Activated T-cell treated with anti-CD3 and anti-CD28 coated beads, Interleukin-2, amount 50 U/mL, for 48 hours (primary cell): ENCODE data around the gene ERICH4.
A peak's percentile ranks its signal among the peaks of the same experiment; 100 is the strongest.
"Not testable (repeated sequence)": the region's sequence is repeated elsewhere in the genome, so short reads cannot be mapped to it uniquely, and the experiment has no call there.

Source experiments
- DNase-seq, 2 experiments: peaks; one replicate each; pipeline ENCODE4 v3.0.0-alpha.2; 2020

Gene ERICH4

GRCh38 chr19:41442473-41443355, at the start of gene ERICH4:
TSS of gene ERICH4 (plus strand) at chr19:41443156. CDS start at chr19:41443170, 14 bp downstream.
- DNase-seq: peak; percentile 11 to 15

- no peak for DNase-seq
Measured at GRCh38 chr19:41395355-41395754, 47.6 kb upstream of the ERICH4 start.

- DNase-seq: peak; percentile 99
Measured at GRCh38 chr19:41397086-41398049, 45.6 kb upstream of the ERICH4 start, which contains the start of the genes BCKDHA and EXOSC5. TSS of gene BCKDHA (plus strand) at chr19:41397818. CDS start at chr19:41397828, 10 bp downstream. TSS of gene EXOSC5 (minus strand) at chr19:41397359. CDS start at chr19:41397328, 31 bp downstream.

GRCh38 chr19:41398050-41398418, 44.9 kb upstream of the ERICH4 start:
- DNase-seq: peak in 1 of 2 experiments; percentile 27

GRCh38 chr19:41398598-41398997, 44.4 kb upstream of the ERICH4 start:
- DNase-seq: no peak

GRCh38 chr19:41399091-41399490, 43.9 kb upstream of the ERICH4 start:
- DNase-seq: no peak

GRCh38 chr19:41399525-41399924, 43.4 kb upstream of the ERICH4 start:
- no peak for DNase-seq

- DNase-seq: no peak
Measured at GRCh38 chr19:41401483-41401882, 41.5 kb upstream of the ERICH4 start.

GRCh38 chr19:41402010-41402409, 40.9 kb upstream of the ERICH4 start:
- no peak for DNase-seq

- DNase-seq: no peak
Measured at GRCh38 chr19:41403181-41403970, 39.6 kb upstream of the ERICH4 start.

GRCh38 chr19:41405776-41406175, 37.2 kb upstream of the ERICH4 start:
- DNase-seq: no peak

- no peak for DNase-seq
Measured at GRCh38 chr19:41407271-41407670, 35.7 kb upstream of the ERICH4 start.

GRCh38 chr19:41408256-41408655, 34.7 kb upstream of the ERICH4 start:
- DNase-seq: no peak

- not testable (repeated sequence) for DNase-seq
Measured at GRCh38 chr19:41408846-41409245, 34.1 kb upstream of the ERICH4 start.

GRCh38 chr19:41409288-41409687, 33.7 kb upstream of the ERICH4 start:
- DNase-seq: no peak

- no peak for DNase-seq
Measured at GRCh38 chr19:41410336-41411054, 32.5 kb upstream of the ERICH4 start.

- DNase-seq: no peak
Measured at GRCh38 chr19:41411100-41411967, 31.6 kb upstream of the ERICH4 start.

- no peak for DNase-seq
Measured at GRCh38 chr19:41411968-41412265, 31.0 kb upstream of the ERICH4 start.

- DNase-seq: no peak
Measured at GRCh38 chr19:41412953-41413352, 30.0 kb upstream of the ERICH4 start.

GRCh38 chr19:41413947-41414346, 29.0 kb upstream of the ERICH4 start:
- no peak for DNase-seq

- DNase-seq: no peak
Measured at GRCh38 chr19:41414461-41414860, 28.5 kb upstream of the ERICH4 start.
